ENCODE measurements around the gene CES4A. TPM values are rescaled to one million over a fixed set of nuclear protein-coding genes. Genes with fewer than 3 reads are reported as not detected.
A peak's percentile ranks its signal among the peaks of the same experiment; 100 is the strongest.

CES4A gene
- total and polyA plus RNA-seq, 9 of the 15 experiments (the other 6 are each of a cell fraction or from before 2014, with no cell fraction given) = 0.09 to 0.13 (median 0.11) TPM; not detected in 6

DNA sequence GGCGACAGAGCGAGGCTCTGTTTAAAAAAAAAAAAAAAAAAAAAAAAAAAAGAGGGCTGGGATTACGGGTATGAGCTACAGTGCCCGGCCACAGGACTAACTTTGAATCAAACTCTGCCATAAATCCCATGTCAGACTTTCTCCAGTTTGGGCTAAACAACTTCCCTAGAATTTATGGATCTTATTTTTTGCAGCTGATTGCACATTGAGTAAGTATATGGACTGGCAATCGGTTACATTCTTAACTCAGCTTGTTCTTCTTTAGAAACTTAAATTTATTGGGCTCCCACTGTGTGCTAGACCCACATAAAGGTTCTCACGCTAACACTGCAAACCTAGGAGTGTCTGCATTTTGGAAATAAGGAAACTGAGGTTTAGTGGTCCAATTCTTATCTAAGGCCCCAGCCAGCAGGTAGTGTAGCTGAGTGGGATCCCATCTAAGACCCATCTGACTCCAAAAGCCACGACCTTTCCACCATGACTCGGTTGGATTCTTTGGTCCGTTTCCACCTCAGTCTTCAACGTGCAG is 39.8 kb downstream of the CES4A start (continued):
- TF ChIP-seq CHD7 (IDR thresholded peaks at IDR 0.05; ENCODE audit: low read depth, low read length) = no peak
- TF ChIP-seq FOXA3 (CRISPR knock-in tag; conservative IDR thresholded peaks at IDR 0.05 in 1 of 2, IDR thresholded peaks at IDR 0.05 in 1 of 2) = peak in 1 of 2 experiments; percentile 57; a peak in 1 of 4 replicates
- TF ChIP-seq SMARCE1 (IDR thresholded peaks at IDR 0.05) = peak; percentile 50; the same call in 1 of the 2 replicates
- TF ChIP-seq ZNF830 (CRISPR knock-in tag; IDR thresholded peaks at IDR 0.05) = no peak
- no peak for TF ChIP-seq CBX8 (IDR thresholded peaks at IDR 0.05; ENCODE audit: borderline replicate concordance, extremely low read depth, low read depth, low read length, poor library complexity, severe bottlenecking)
- no peak for TF ChIP-seq HDAC3 (IDR thresholded peaks at IDR 0.05; ENCODE audit: borderline replicate concordance, partially characterized antibody)
- no peak for TF ChIP-seq POLR3G (IDR thresholded peaks at IDR 0.05; ENCODE audit: extremely low read depth, insufficient read length, insufficient replicate concordance)
- TF ChIP-seq ZNF263 (CRISPR knock-in tag; IDR thresholded peaks at IDR 0.05; ENCODE audit: borderline replicate concordance) = no peak
- no peak for TF ChIP-seq RNF2 (IDR thresholded peaks at IDR 0.05)
- TF ChIP-seq ZNF778 (CRISPR knock-in tag; IDR thresholded peaks at IDR 0.05) = no peak
- no peak for TF ChIP-seq RNF219 (CRISPR knock-in tag; IDR thresholded peaks at IDR 0.05)
- TF ChIP-seq VEZF1 (CRISPR knock-in tag; IDR thresholded peaks at IDR 0.05) = no peak
- TF ChIP-seq ZNF212 (CRISPR knock-in tag; IDR thresholded peaks at IDR 0.05) = no peak

All from K562 (cell line).